ENCODE measurements around the gene TRIM6.

TRIM6 gene

DNA sequence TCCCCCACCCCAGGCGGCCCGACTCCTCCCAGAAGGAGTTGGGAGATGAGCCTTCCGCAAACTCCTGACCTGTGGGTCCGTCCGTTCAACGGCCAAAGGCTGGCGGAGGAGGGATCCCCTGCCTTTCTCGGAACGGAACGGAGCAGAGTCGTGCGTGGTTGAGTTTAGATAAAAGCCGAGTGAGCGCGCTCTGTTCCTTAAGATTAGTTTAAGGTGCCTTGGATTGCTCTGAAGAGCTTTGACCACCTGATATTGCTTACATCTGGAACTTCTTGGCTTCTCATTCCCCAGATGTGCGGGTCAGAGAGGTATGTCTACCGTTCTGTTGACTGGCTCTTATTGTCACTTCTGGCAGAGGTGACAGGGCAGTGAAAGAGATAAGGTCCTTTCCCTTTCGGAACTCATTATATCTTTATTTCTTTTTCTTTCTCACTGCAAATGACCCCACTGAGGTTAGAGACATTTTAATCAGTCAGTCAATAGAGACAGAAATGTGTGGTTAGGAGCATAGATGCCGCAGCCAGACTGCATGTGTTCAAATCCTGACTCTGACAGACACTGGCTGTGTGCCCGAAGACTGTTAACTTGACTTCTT lies at the start of gene TRIM6:
Gene TRIM6, plus strand, starts transcription at position 31 of the 595 bp plus-strand sequence. Its CDS starts 261 bp downstream, at position 292.
- peak within 1 kb of the TSS; percentile 61 for H3K4me3 ChIP-seq (ENCODE audit: low read length)
- DNase-seq (ENCODE audit: low read depth): peak; percentile 50
- TF ChIP-seq, protein P1, sequence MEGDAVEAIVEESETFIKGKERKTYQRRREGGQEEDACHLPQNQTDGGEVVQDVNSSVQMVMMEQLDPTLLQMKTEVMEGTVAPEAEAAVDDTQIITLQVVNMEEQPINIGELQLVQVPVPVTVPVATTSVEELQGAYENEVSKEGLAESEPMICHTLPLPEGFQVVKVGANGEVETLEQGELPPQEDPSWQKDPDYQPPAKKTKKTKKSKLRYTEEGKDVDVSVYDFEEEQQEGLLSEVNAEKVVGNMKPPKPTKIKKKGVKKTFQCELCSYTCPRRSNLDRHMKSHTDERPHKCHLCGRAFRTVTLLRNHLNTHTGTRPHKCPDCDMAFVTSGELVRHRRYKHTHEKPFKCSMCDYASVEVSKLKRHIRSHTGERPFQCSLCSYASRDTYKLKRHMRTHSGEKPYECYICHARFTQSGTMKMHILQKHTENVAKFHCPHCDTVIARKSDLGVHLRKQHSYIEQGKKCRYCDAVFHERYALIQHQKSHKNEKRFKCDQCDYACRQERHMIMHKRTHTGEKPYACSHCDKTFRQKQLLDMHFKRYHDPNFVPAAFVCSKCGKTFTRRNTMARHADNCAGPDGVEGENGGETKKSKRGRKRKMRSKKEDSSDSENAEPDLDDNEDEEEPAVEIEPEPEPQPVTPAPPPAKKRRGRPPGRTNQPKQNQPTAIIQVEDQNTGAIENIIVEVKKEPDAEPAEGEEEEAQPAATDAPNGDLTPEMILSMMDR (conservative IDR thresholded peaks at IDR 0.05; ENCODE audit: low read length): no peak

- TF ChIP-seq, protein P1 (conservative IDR thresholded peaks at IDR 0.05; ENCODE audit: low read length): no peak
- DNase-seq (ENCODE audit: low read depth): no peak
Measured at GRCh38 chr11:5547982-5548381, 48.5 kb upstream of the TRIM6 start.

GRCh38 chr11:5548440-5548839 lies 48.0 kb upstream of the TRIM6 start, which contains the start of gene OR52H1:
TSS of gene OR52H1 (minus strand) at chr11:5548540. CDS start at chr11:5545505, 3,035 bp downstream.
- no peak within 1 kb of the TSS for H3K4me3 ChIP-seq (ENCODE audit: low read length)
- DNase-seq (ENCODE audit: low read depth): no peak
- TF ChIP-seq, protein P1 (conservative IDR thresholded peaks at IDR 0.05; ENCODE audit: low read length): no peak

More at GRCh38 chr11:5547982-5548381, 48.5 kb upstream of the TRIM6 start:
- no peak overlapping the region for H3K4me3 ChIP-seq (ENCODE audit: low read length)

- DNase-seq (ENCODE audit: low read depth): peak; percentile 65
- TF ChIP-seq, protein P1 (conservative IDR thresholded peaks at IDR 0.05; ENCODE audit: low read length): no peak
- no peak overlapping the region for H3K4me3 ChIP-seq (ENCODE audit: low read length)
Measured at GRCh38 chr11:5550440-5551095, 45.9 kb upstream of the TRIM6 start.

GRCh38 chr11:5553343-5553742 lies 43.1 kb upstream of the TRIM6 start:
- H3K4me3 ChIP-seq (ENCODE audit: low read length): no peak overlapping the region
- TF ChIP-seq, protein P1 (conservative IDR thresholded peaks at IDR 0.05; ENCODE audit: low read length): peak; percentile 36
- no peak for DNase-seq (ENCODE audit: low read depth)

DNA sequence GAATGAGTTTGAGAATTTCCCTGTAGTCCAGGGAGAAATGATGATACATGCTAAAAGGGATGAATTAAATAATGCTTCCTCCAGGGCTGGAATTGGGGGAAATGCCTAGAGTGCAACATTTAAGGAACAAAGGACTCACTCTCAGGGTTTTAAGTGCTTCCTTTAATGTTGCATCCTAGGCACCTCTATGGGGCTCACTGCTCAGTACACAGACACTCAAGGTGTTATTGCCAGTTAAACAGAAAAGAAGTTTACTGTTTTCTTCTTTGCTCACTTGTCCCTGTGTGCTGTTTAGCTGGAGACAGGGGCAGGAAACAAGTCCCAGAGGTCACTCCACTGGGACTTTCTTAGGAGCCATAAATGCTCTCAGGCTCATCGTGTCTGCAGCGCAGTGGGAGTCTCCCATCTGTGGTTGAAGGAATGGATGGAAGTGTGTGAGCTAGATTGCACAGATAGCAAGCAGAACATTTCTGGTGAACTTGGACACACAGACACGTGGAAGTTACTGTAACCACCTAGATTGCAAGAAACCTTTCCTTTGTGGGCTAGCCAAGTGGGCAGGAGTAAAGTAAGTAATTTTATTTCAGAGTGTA lies 39.7 kb upstream of the TRIM6 start:
- TF ChIP-seq, protein P1 (conservative IDR thresholded peaks at IDR 0.05; ENCODE audit: low read length): no peak
- H3K4me3 ChIP-seq (ENCODE audit: low read length): no peak overlapping the region
- no peak for DNase-seq (ENCODE audit: low read depth)
